Endometrium (tissue), 2 donors: ENCODE results near the gene LRRC45.
"Not testable (repeated sequence)": the region's sequence is repeated elsewhere in the genome, so short reads cannot be mapped to it uniquely, and the experiment has no call there.

Experiments used
- FAIRE-seq: peaks from 2 replicates; lab custom pipeline; 2012; peaks lifted over from hg19 to GRCh38; lab: Jason Lieb, UNC
- donor health status: control.
- donor health status: control.

LRRC45 gene

DNA sequence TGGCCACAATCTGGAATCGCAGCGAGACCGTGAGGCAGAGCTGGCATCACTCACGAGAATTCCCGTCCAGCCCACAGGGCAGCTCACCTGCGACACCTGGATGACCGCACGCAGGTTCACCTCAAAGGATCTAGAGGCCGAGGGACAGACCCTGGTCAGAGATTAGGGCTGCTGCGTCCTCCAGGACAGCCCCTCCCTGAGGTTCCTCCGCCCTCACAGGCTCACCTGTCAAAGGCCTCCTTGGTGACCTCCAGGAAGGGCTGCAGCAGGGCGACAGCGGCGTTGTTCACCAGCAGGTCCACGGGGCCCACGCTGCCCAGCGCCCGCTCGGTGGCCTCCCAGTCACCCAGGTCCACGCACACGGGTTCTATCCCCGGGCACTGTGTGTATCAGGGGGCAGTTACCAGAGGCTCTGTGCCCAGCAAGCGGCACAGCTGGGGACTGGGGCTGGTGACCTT is 13.6 kb downstream of the LRRC45 start:
- no peak for FAIRE-seq

DNA sequence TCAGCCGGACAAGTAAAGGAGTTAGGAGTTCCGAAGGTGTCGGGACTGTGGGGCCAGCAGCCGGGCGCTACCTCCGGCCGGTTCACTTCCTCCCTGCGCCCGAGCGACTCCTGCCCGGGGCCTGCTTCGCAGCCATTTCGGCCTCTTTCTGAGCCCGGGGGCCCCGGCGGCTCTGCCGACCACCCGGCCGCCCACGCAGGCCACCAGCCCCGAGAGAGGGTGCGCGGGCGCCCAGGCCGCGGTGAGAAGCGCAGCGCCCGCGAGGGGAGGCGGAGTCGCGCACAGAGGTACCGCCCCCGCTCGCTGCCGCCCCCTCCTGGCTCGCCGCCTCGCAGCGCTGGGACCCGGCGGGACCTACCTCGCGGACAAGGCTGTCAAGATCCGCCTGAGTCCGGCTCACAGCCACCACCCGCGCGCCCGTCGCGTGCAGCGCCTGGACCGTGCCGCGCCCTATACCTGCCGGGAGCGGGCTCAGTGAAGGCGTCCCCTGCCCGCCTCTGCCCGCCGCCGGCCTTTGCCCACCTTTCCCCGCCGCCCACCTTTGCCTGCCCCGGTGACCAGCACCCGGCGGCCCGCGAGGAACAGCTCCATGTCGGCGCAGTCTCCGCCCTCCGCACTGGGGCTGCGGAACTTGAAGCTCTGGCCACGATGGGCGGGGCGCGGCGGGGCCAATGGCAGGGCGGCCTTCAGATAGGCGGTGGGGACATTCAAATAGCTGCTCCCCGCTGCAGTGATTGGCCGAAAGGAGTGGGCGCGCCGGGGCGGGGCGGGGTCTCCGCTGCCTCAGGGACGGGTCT is 14.2 kb downstream of the LRRC45 start, which contains the start of gene DCXR:
TSS of gene DCXR (minus strand) at position 606 of the 797 bp plus-strand sequence. CDS start at position 591, 15 bp downstream.
- peak; percentile 86 for FAIRE-seq

DNA sequence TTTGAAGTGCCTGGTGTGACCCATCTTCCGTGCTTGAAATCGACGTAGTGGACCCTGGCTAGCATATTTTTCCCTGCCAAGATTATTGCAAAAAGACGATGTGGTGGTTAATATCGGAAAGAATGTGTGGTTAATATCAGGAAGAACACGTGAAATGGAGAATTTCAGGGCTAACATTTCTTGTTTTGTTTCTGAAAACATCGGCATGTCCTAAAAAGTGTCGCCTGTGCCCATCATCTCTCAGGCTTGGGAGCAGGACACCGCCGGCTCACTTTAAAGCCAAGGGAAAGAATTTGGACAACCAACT is 14.7 kb downstream of the LRRC45 start:
- FAIRE-seq, result no peak

DNA sequence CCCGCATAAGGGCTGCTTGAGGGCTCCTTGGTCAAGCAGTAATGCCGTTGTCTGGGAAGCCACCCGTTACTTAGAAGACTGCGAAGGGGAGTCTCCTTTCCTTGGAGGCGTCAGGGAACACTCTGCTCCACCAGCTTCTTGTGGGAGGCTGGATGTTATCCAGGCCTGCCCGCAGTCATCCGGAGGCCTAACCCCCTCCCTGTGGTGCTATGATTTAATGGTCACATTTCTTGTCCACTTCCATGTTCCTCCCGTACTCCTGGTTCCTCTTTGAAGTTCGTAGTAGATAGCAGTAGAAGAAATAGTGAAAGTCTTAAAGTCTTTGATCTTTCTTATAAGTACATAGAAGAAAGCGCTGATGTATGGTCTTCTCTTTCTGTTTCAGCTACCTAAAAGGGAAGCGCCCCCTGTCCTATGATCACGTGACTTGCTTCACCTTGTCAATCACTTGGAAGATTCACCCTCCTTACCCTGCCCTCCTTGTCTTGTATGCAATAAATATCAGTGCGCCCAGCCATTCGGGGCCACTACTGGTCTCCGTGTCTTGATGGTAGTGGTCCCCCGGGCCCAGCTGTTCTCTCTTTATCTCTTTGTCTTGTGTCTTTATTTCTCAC is 15.8 kb downstream of the LRRC45 start:
- not testable (repeated sequence) for FAIRE-seq

DNA sequence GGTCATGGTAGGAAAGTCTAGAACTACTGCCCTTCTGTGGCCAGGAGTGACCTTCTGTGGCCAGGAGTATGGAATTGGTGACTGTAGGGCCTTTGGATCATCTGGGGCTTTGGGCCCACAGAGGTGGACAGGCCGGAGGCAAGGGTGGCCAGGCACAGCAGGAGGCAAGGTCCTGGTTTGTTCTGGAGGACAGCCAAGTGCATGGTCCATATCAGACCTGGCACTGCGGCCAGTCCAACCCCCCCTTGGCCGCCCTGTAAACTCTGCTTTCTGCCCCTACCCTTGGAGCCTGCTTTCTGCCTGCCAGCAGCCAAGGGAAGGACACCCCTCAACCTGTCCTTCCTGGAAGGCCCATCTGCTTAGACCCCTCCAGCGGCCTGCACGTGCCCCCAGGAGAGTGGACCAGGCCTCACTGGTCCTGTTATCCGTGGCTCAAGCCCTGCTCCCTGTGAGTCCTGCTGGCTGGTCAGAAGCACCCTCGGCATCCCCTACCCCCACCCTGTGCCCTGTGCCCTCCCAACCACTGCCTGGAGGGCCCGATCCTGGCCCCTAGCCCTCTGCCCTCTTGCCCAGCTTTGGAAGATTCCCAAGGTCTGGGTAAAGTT is 16.7 kb downstream of the LRRC45 start:
- no peak for FAIRE-seq

DNA sequence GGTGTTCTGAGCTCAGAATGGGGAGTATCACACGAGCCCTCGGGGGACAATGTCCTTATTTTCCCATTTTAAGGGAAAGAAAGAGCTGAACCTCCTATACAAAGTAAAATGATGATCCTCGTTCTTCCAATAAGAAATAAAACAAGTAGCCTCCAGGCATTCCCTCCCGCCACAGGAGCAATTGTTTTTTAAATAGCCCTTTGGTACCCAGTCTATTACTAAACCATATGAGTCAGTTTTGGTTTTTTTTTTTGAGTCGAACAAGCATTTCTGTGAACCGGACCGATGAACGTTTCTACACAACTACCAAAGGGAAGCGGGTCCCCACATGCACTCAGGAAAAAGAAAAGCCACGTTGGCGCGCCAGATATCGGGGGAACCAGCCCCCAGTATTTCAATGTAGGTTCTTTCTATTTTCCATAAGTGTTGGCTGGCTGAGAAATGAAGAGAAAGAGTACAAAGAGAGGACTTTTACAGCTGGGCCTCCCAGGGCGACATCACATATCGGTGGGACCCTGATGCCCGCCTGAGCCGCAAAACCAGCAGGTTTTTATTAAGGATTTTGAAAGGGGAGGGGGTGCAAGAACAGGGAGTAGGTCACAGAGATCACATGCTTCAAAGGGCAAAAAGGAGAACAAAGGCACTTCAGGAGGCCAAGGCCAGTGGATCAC is 18.2 kb downstream of the LRRC45 start:
- no peak for FAIRE-seq

DNA sequence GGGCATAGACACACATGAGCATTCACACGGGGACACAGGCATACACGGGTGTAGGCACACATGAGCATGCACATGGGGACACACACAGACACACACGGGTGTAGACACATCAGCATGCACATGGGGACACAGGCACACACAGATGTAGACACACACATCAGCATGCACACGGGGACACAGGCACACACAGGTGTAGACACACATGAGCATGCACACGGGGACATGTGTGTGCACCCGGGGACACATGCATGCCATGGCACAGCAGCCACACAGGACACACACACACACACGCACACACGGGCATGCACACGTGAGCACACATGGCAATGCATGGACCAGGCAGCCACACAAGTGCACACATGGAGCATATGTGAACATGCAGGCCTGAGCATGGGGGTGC is 19.5 kb downstream of the LRRC45 start:
- FAIRE-seq, result no peak

DNA sequence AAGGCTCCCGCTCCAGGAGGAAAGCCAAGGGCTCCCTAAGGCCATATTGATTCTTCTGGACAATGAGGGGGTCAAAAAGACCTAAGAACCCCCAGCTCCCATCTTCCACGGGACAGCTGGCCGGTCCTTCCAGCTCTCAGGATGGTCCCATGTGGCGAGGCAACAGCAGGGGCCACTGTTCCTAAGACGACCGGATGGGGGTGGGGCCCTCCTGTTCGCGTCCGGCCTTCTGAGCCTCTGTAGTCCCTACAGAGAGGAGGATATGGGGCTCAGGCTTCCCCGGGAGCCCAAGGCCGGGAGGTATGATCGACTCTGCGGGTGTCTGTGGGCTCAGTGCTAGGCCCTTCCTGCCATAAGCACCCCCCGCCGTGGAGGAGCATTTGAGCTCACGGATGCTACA is 20.4 kb downstream of the LRRC45 start:
- no peak for FAIRE-seq

DNA sequence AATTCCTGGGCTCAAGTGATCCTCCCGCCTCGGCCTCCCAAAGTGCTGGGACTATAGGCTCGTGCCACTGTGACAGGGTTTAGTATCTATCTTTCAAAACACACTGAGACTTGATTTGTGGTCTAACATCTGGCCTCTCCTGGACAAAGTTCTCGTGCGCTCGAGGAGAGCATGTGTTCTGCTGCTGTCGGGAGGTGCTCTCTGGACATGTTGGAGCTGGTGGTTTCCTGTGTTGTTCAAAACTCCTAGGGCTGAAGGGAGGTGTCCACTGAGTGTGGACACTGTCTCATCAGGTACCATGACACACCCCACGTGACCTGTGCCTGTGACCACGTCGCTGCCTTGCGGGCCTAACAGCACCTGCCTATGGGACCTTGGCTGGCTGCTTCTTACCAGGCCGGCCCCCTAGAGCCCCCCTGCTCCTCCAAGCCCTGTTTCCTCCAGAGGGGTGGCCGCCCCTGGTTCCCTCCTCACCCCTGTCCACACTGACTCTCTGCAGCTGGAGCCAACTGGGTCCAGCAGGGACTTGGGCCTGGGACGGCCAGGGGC is 22.9 kb downstream of the LRRC45 start:
- no peak for FAIRE-seq

DNA sequence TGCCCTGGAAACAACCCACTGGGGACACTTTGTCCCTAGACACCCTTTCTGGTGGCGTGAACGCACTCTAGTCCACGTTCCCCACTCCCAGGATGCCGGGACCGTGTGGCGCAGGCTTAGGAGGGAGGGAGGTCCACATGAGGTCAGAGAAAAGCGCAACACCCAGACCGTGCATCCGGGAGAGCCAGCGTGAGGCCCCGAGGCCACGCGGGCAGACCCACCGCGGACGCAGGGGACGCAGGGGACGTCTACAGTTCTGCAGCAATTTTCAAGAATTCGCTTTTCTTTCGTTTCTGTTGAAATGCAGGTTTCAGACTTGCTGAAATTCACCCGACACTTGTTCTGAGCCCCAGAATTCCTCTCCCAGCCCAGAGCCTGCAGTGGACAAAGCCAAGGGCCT is 23.8 kb downstream of the LRRC45 start:
- FAIRE-seq, result no peak

DNA sequence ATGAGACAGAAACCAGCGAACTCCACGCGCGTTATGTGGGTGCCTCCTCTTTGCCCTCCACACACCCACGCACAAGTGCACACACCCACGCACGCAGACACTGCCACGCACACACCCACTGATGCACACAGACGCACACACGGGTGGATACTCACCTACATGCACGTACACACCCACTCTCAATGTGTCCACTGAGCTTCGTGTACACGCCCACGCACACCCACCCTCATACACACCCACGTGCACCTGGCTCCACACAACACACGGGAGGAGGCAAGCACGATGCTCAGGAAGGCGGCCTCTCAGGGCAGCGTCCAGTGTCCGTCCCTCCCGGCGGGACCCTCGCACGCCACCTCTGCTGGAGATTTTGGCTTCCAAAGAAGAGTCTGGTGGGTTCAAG is 24.3 kb downstream of the LRRC45 start:
- FAIRE-seq, result no peak

DNA sequence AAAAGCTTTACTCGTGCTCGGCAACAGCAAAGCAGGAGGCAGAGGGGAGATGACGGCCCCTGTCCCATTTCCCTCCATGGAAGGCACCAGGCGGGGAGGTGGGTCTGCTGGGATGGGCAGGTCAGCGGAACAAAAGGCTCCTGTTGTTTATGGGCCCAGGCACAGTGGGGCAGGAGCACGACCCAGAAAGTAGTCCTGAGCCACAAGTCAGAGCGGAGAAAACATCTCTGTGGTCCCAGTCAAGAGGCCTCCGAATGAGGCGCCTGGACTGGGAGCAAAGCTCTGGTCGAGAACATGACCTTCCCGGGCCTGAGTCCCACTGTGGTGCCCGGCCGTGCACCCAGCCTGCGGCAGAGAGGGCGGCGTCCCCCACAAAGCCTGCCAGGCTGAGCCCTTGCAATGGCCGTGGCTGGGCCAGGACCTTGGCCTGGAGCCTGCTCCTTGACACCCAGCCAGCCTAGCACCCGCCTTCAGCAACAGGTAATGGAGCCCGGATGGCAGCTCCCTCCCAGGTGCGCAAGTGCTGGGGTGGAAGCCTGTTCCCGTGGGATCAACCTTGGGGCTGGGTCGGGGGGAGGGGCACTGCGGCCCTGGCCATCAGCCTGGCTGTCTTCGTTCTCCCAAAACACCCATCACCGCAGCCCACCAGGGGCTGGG is 24.9 kb downstream of the LRRC45 start:
- no peak for FAIRE-seq

DNA sequence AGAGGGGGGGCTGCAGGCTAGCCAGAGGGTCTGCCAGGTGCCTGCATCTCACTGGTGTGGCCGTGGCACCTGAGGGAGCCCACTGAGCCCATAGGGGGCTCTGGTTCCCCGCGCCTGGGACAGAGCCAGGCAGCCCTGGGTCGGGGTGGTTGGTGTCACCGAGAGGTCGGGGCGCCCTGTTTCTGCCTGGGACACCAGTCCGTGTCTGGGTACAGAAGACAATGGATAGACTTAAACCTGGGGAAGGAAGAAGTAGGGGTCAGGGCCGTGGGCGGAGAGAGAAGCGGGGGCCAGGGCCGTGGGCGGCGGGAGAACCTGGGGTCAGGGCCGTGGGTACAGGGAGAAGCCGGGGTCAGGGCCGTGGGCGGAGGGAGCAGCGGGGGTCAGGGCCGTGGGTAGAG is 25.5 kb downstream of the LRRC45 start:
- no peak for FAIRE-seq

DNA sequence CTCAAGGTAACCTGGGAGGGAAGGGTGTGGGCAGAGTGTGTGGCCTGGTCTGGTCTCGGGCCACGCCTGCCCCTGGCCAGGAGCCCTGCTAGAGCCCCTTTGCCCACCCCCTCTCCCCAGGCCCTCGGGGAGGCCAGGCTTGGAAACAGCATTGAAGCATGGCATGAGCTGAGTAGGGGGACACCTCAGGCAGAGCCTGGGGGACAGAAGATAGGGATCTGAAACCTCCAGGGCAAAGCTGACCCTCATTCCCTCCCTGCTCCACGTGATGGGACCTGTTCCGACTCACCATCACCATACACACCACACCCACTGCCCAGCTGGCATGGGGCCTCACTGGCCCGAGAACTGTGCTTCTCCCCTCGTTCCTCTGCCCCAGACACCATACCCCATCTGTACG is 26.0 kb downstream of the LRRC45 start:
- no peak for FAIRE-seq

DNA sequence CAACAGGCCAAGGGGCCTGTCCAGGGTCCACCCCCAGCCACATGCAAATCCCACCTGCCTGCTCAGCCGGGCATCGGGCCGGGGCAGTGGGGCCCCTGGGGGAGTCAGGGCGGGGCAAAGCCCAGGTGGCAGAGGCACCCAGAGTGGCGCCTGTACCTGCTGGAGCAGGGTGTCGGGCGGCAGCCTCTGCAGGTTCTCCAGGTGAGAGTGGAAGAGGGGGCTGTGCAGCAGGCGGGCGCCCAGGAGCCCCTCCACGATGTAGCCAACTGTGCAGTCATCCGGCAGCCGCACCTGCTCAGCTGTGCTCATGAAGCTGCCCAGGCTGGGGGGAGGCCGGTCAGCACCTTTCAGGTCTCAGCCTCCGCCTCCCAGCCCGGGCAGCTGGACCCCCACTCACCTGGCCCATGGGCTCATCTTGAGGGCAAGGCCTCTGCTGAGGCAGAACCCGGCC is 26.4 kb downstream of the LRRC45 start:
- no peak for FAIRE-seq

DNA sequence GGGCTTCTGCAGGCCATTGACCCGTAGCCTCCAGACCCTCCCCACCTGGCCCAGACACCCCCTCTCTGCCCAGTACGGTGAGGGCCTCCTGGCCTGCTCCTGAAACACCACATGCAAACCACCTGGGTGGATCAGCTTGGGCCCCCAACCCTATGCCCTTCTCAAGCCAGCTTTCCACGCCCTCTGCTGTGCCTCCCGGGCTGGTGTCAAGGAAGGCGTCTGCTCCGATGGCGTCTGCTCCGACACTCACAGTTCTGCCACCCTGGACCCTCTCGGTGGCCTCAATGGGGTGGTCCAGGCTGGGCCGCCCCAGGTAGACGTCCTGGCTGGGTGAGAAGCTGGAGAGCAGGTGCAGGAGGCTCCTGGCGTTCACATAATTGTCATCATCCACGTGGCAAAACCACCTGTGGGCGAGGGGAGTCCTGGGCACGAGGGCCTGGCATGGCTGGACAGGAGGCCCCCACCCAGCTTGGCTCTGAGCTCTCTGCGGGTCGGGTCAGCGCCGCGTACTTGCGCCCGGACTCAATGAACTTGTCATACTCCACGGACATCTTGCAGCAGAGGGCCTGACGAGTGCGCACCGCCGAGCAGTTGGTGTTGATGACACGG is 27.2 kb downstream of the LRRC45 start:
- no peak for FAIRE-seq

DNA sequence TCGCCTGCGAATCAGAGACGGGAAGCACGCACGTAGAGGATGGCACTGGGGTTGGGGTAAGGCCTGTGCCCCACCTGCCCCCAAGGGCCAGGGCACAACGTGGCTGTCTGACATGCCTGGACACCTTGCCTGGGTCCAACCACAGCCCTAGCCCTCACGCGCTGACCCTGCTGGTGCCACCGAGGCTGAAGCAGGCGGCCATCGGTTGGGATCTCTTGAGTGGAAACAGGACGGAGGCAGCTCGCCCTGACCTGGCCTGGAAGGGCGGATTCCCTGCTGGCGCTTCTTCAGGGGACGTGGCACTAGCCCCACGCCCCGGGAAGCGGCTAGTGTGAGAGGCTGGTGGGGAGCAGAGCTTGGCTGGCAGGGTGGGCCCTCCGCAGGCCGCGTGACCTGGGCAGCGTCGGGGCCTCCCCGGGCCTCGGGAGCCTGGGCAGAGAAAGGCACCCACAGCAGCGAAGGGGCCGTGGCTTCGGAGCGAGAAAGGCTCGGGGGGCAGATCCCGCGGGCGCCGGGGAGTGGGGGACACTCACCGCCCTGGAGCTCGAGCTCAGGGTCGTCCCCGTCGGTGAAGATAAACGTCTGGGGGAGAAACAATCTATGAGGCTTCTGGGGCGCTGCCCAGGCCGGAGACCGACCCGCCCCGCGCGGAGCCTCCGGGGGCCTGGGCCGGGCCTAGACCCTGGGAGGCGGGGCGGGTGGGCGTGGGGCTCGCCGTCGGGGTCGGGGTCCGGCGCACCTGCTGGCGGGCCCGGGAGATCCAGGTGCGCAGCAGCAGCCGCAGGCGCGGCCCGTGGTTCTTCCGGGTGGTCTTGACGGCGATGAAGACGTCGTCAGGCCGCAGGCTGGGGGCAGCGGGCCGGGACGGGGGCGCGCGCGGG is 27.9 kb downstream of the LRRC45 start:
- no peak for FAIRE-seq

DNA sequence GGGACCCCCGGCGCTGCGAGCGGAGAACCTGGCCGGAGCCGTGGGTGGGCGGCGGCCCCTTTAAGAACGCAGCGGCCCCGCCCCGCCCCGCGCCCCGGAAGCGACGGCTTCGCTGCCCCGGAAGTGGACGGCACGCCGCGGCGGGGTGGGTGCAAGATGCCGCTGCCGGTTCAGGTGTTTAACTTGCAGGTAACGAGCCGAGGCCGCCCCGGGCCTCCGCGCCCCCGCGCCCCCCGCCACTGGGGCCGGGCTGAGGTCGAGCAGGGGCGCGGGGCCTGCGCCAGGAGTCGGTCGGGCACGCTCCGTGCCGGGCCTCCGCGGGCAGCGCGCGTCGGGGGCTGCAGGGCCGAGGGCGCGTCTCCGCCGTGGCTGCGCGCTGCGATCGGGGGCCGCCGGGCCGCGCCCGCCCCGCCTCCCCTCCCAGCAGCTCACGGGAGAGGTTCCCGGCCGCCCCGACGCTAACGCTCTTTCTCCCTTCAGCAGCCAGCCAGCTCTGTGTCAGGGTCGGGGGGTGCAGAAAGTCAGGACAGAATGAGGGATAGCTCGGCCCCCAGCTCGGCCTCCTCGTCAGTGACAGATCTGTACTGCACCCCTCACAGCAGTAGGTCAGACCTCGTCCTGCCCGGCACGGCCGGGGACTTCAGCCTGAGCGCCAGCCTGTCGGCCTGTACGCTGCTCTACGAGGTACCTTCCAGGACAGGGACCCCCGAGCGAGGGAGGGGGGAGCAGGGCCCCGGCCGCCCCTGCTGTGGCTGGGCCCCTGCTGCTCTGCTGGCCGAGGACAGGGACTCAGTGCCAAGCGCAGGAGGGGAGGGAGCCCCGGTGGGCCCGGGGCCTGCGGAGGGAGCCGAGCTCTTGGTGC is 28.9 kb downstream of the LRRC45 start, which contains the start of the genes GPS1 and RFNG:
TSS of gene GPS1 (plus strand) at position 123 of the 862 bp plus-strand sequence. CDS start at position 157, 34 bp downstream.
TSS of gene RFNG (minus strand) at position 36 of the 862 bp plus-strand sequence. CDS start 45 bp downstream, outside the sequence.
- FAIRE-seq, result no peak

DNA sequence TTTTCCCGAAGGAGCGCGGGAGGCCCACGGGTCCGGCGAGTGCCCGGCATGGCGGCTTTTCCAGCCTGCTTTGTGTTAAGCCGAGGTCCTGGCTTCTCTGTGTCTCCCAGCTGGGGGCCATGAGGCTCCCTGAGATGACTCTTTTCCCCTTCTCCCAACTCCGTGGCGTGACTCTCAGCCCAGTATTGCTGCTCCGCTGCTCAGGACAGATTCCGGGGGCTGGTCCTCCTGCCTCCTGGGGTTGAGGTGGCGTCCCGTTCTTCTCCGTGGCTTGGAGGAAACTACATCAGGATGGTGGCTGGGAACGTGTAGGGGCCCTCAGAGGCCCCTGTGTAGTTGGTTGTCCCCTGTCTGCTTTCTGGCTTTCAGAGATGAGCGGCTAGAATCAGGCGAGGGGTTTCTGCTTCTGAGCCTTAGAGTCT is 29.5 kb downstream of the LRRC45 start:
- FAIRE-seq, result no peak
